G401.6 (cell line): Measurements from ENCODE around the gene LGALS3BP.

ENCODE experiments used
- FAIRE-seq: peaks from 2 replicates; lab custom pipeline; 2012; peaks lifted over from hg19 to GRCh38; lab: Jason Lieb, UNC

Gene LGALS3BP

GRCh38 chr17:78998311-78999055, 18.8 kb upstream of the LGALS3BP start:
- FAIRE-seq, result no peak

- FAIRE-seq, result no peak
Observed at GRCh38 chr17:78997881-78998280, 18.2 kb upstream of the LGALS3BP start.

GRCh38 chr17:78997231-78997741, 17.6 kb upstream of the LGALS3BP start:
- no peak for FAIRE-seq

- no peak for FAIRE-seq
Observed at GRCh38 chr17:78996781-78997201, 17.1 kb upstream of the LGALS3BP start.

- FAIRE-seq, result no peak
Observed at GRCh38 chr17:78995761-78996451, 16.2 kb upstream of the LGALS3BP start.

- FAIRE-seq, result no peak
Observed at GRCh38 chr17:78995022-78995760, 15.5 kb upstream of the LGALS3BP start.

- FAIRE-seq, result no peak
Observed at GRCh38 chr17:78993981-78994671, 14.4 kb upstream of the LGALS3BP start.

- FAIRE-seq, result peak; percentile 13
Observed at GRCh38 chr17:78993241-78993956, 13.7 kb upstream of the LGALS3BP start.

GRCh38 chr17:78992542-78993212, 13.0 kb upstream of the LGALS3BP start:
- no peak for FAIRE-seq

GRCh38 chr17:78991906-78992532, 12.3 kb upstream of the LGALS3BP start:
- FAIRE-seq, result no peak

- no peak for FAIRE-seq
Observed at GRCh38 chr17:78991017-78991738, 11.5 kb upstream of the LGALS3BP start.

- FAIRE-seq, result no peak
Observed at GRCh38 chr17:78990349-78991016, 10.8 kb upstream of the LGALS3BP start.

GRCh38 chr17:78988152-78988551, 8.4 kb upstream of the LGALS3BP start:
- FAIRE-seq, result no peak

- FAIRE-seq, result no peak
Observed at GRCh38 chr17:78986649-78987328, 7.1 kb upstream of the LGALS3BP start.

- FAIRE-seq, result no peak
Observed at GRCh38 chr17:78986048-78986648, 6.4 kb upstream of the LGALS3BP start.

GRCh38 chr17:78985395-78985794, 5.7 kb upstream of the LGALS3BP start:
- peak; percentile 62 for FAIRE-seq

GRCh38 chr17:78981010-78981888, 1.5 kb upstream of the LGALS3BP start:
- no peak for FAIRE-seq
